Endothelial cell of umbilical vein (primary cell): Measurements from ENCODE around the gene COL4A2.

Experiments used
- EZH2 ChIP-seq: IDR thresholded peaks from 2 replicates; pipeline ENCODE4 v1.6.1; 2012; ENCODE audit warnings: borderline replicate concordance, low read depth, mild to moderate bottlenecking, moderate library complexity, low read length, inconsistent platforms; ENCODE audit not compliant: severe bottlenecking
- FOS ChIP-seq: IDR thresholded peaks from 2 replicates; pipeline ENCODE4 v1.6.1; 2011; ENCODE audit warnings: mild to moderate bottlenecking, low read length, moderate library complexity, borderline replicate concordance; ENCODE audit not compliant: insufficient read depth
- JUN ChIP-seq: IDR thresholded peaks from 2 replicates; pipeline ENCODE4 v1.6.1; 2011; ENCODE audit warnings: borderline replicate concordance, low read depth; ENCODE audit not compliant: insufficient read length, insufficient read depth
- MAX ChIP-seq: IDR thresholded peaks from 2 replicates; pipeline ENCODE4 v1.6.1; 2011; ENCODE audit not compliant: insufficient read depth, insufficient read length
- MYC ChIP-seq: IDR thresholded peaks from one replicate; pipeline ENCODE4 v1.6.1; 2011; ENCODE audit warnings: mild to moderate bottlenecking, low read depth, low read length
- POLR2A ChIP-seq: IDR thresholded peaks from 2 replicates; pipeline ENCODE4 v1.6.1; 2012; ENCODE audit warnings: low read depth, mild to moderate bottlenecking, control low read depth, low read length
- POLR2AphosphoS5 ChIP-seq: IDR thresholded peaks from 2 replicates; pipeline ENCODE4 v1.6.1; 2012; ENCODE audit warnings: low read depth, mild to moderate bottlenecking, control low read depth, low read length, moderate library complexity; ENCODE audit not compliant: insufficient read depth
- TF ChIP-seq, protein P1 (sequence below), 2 donors: IDR thresholded peaks; 1 replicate in 1 of 2; 2 replicates in 1 of 2; pipeline ENCODE4 v1.5.1; 2011; ENCODE audit warnings: low read length in 2 of 2, mild to moderate bottlenecking in 2 of 2, moderate library complexity in 2 of 2, control low read depth in 1 of 2, inconsistent platforms in 1 of 2, low read depth in 1 of 2; ENCODE audit not compliant: insufficient read depth in 1 of 2; ENCODE audit errors: extremely low read depth in 1 of 2

DNA sequence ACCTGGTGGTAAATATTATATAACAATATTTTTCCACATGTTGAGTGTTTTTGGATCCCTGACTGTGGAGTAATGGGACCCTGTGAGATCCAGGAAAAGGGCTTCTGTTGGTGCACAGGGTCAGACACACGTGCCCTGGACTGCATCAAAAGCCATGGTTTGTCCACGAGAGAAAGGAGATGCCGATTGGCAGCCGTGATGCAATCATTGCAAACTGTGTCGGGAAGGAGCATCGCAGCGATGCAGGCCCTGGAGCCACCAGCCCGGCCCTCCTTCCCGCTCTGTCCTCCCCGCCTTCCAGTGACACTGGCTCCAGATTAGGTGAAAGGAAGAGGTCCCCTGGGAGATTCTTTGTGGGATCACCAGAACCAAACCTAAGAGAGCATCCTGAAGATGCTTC is 9.1 kb downstream of the COL4A2 start:
- TF ChIP-seq EZH2 (no peak), POLR2AphosphoS5 (no peak), POLR2A (no peak), JUN (no peak), MAX (no peak), FOS (no peak), MYC (no peak)
- TF ChIP-seq, protein P1, sequence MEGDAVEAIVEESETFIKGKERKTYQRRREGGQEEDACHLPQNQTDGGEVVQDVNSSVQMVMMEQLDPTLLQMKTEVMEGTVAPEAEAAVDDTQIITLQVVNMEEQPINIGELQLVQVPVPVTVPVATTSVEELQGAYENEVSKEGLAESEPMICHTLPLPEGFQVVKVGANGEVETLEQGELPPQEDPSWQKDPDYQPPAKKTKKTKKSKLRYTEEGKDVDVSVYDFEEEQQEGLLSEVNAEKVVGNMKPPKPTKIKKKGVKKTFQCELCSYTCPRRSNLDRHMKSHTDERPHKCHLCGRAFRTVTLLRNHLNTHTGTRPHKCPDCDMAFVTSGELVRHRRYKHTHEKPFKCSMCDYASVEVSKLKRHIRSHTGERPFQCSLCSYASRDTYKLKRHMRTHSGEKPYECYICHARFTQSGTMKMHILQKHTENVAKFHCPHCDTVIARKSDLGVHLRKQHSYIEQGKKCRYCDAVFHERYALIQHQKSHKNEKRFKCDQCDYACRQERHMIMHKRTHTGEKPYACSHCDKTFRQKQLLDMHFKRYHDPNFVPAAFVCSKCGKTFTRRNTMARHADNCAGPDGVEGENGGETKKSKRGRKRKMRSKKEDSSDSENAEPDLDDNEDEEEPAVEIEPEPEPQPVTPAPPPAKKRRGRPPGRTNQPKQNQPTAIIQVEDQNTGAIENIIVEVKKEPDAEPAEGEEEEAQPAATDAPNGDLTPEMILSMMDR (IDR thresholded peaks at IDR 0.05; ENCODE audit: extremely low read depth in 1 of 2, insufficient read depth in 1 of 2, low read depth in 1 of 2, low read length in 2 of 2), result no peak
